Measurements from ENCODE around the gene SLC10A6.
"Not testable (repeated sequence)": the region's sequence is repeated elsewhere in the genome, so short reads cannot be mapped to it uniquely, and the experiment has no call there.

SLC10A6 gene

GRCh38 chr4:86848732-86849619 is at the start of gene SLC10A6:
Gene SLC10A6, minus strand, starts transcription at chr4:86849384. Its CDS starts 269 bp downstream, at chr4:86849115.
- no peak for DNase-seq

- DNase-seq = no peak
Measured at GRCh38 chr4:86898562-86898961, 49.4 kb upstream of the SLC10A6 start.

GRCh38 chr4:86896596-86896995 is 47.4 kb upstream of the SLC10A6 start:
- no peak for DNase-seq

DNA sequence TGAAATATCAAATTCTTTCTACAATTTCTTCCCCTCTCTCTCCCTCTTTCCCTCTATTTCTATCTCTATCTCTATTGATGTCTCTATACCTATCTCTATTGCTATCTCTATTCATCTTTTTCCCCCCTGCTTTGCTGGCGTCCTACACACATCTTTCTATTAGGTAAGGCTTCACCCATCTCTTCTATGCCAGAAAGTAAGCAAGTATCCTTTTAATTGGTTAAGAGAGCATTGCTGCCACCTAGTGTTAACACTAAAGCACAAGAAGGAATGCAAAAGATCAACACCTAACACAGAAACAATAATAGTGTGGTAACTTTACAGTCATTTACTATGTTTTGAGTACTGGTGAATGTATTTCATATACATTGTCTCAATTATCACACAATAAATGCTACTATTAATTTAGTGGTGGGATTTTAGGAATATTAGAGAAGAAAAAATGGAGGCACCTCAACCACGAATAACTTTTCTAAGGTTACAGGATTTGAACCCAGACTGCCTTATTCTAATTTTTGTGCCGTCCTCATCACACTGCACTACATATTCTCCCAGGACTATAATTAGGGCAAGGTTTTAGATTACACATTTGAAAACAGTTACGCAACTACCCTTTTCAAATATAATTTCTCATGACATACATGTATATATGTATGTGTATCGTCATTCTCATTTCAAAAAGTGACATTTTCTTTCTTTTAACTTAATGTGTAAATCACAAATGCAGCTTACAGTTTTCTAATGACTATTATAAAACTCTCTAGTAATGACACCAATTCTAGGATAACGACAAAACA is 46.7 kb upstream of the SLC10A6 start:
- no peak for DNase-seq

DNA sequence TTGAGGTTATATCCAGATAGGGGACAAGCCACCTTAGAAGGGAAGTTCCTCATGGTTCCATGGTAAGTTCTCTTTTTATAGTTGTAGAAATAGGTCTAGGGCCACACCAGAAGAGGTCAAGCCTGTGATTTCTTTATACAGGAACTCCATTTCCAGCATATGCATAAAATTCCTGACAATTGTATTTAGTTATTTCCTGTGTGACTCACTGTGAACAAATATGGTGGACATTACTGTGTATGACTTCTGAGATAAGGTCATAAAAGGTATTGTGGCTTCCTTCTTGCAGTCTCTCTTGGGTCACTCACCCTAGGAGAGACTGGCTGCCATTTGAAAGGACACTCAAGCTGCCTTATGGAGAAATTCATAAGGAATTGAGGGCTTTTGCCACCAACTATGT is 45.3 kb upstream of the SLC10A6 start:
- DNase-seq = no peak

DNA sequence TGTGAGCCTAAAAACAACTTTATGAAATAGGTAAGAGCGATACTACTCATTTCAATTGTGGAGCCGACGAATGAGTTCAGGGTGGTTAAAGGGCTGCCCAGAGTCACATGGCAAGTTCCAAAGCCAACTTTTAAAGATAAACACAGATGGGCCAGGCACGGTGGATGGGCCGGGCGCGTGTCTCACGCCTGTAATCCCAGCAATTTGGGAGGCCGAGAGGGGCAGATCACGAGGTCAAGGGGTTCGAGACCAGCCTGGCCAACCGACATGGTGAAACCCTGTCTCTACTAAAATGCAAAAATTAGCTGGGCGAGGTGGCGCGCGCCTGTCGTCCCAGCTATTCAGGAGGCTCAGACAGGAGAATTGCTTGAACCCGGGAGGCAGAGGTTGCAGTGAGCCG is 44.0 kb upstream of the SLC10A6 start:
- no peak for DNase-seq

GRCh38 chr4:86892636-86892960 is 43.4 kb upstream of the SLC10A6 start:
- DNase-seq = no peak

DNA sequence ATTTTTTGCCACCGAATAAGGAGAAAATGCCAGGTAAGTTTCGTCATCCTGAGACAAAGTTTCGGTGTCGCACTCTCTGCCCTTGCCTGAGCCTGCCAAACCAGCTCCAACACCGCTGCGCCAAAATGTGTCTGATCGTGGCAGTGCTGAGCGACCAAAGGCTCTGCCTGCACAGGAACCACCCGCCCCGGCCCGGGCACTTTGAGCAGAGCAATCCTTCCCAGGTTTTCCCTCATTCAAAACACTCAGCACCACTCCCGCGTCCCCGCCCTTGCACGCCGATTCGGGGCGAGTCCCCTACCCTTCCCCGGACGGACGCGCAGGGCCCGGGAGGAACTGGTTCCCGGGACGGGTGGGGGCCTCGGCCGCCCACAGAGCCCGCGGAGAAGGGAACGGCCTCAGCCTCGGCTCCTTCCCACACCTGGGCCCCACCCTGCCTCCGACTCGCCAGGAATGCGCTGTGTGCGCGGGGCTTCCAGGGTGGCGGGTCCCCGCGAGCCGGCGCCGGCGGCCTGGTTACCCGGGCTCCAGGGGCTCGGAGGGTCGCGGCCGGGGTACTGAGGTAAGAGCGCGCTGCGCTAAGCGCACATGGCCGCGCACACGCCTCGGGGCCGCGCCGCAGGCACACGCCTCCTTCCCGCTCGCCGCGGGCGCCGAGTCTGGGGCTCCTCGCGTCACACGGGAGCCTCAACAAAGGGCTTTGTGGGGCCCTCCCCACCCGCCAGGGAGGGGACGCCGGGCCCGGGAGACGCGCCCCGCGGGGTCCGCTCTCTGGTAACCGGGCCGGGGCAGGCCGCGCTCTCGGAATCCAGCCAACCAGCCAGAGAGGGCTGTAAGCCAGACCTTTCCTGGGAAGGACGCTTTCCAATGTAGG is 42.8 kb upstream of the SLC10A6 start, which contains the start of gene C4orf36:
Gene C4orf36, minus strand, starts transcription at position 661 of the 874 bp plus-strand sequence. CDS start 902 bp downstream, outside the sequence.
- peak; percentile 58 to 64 for DNase-seq

DNA sequence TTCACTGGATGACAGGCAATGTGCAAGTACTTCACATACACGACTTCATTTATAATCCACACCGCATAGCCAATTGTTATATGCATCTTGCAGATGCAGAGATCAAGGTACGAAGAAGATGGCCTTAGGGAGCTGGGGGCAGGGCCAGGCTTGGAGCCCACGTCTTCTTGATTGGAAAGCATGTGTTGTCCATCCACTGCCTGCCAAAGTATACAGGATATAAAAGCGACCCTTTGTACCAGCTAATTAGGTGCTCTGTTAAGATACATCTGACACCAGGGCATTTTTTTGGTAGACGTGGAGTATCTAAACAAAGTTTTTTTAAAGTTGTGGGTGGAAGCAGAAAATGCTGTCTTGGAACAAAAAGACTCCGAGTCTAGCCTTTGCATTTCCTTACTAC is 41.6 kb upstream of the SLC10A6 start:
- DNase-seq = no peak

GRCh38 chr4:86879641-86880040 is 30.5 kb upstream of the SLC10A6 start:
- DNase-seq = no peak

- no peak for DNase-seq
Measured at GRCh38 chr4:86878640-86879039, 29.5 kb upstream of the SLC10A6 start.

DNA sequence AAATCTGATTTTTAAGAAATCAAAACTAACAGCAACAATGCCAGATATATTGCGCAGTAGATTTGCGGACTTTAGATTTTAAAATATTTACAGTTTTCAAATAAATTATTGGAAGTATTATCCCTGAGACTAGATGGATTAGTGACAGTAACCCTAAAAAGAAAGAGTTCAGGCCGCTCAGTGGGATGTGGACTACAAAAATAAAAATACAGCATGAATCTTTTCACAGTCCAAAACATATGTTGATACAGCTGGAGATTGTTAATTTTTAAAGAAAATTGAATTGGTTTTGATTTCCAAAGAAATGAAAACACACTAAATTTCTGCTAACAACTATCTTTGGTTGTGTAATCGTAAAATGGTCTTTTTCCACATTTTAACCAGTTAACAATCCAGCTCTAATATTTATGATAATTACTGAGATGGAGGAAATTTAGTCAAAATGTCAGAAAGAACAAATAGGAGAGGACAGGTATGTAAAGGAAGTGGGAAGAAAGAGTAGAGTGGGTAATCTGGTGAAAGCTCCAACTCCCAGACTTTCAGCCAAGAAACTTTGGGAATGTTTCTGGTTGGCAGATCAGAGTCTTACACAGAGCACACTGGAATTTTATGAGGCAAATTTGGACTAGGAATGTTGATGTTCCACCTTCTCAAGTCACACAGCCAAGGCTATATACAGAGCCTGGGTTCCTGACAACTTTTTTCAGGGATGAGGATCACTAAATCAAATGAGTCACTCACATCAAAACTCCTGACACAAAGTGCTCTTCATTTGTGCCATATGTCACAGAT is 27.9 kb upstream of the SLC10A6 start:
- DNase-seq = no peak

- DNase-seq = not testable (repeated sequence)
Measured at GRCh38 chr4:86875436-86875835, 26.3 kb upstream of the SLC10A6 start.

DNA sequence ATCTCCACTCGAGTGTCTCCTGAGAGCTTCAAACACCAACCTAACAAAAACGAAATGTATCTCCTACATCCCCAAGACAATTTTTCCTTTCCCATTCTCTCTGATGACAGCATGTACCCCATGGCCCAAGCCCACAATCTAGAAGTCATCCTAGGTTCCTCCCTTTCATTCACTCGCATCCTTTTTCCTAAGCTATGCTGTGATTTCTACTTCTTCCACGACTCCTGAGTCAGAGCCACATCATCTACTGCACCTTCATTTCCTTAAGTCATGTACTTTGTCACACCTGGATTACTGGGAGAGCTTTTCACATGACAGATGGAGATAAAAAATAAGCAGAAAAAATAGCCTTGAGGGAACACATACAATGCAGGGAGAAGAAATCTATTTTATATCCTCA is 23.0 kb upstream of the SLC10A6 start:
- no peak for DNase-seq

GRCh38 chr4:86870442-86871069 is 21.4 kb upstream of the SLC10A6 start:
- DNase-seq = no peak

GRCh38 chr4:86857341-86858052 is 8.3 kb upstream of the SLC10A6 start:
- DNase-seq = no peak

DNA sequence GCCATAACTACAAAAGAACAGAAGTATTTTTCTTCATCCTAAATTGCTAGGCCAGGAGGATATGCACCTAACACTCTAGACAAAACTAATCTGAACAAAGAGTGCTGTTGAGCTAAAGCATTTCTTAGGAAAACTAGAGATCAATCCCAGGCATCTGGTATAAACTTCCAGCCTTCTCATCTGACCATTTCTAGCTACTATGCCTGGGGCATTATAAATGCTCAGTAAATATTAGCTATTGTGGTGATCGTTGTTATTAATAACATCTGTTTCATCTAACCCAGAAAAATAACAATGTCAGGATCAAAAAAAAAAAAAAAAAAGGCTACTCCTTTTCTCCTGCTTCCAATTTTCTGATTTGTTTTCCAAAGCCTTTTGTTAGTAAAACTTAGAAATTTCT is 7.7 kb upstream of the SLC10A6 start:
- DNase-seq = no peak

GRCh38 chr4:86855572-86855971 is 6.4 kb upstream of the SLC10A6 start:
- no peak for DNase-seq

- no peak for DNase-seq
Measured at GRCh38 chr4:86853209-86853608, 4.0 kb upstream of the SLC10A6 start.

- no peak for DNase-seq
Measured at GRCh38 chr4:86848136-86848535, 1.0 kb downstream of the SLC10A6 start.

DNA sequence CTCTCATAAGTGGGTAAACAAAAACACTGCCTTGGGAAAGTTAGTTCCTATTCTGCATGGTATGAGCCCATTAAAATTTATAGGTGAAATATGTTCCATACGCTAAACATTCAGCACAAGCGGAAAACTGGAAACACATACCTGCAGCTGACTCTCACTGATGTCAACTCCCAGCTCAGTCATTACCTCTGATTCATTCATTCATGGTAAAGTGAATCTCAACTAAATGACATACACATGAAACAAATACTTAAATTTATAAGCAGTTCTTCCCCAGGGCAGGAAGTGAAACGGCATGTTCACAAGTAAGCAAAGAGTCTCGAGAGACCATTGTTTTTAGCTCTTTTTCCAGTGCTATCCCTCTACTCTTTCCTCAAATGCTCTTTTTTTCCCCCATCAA is 1.6 kb downstream of the SLC10A6 start:
- no peak for DNase-seq

Data from activated T-cell treated with anti-CD3 and anti-CD28 coated beads, Interleukin-2, amount 50 U/mL, for 48 hours (primary cell).